Suprapubic skin (tissue), 4 donors: Measurements from ENCODE around the gene SYT13.

ENCODE experiments used
- CTCF ChIP-seq, 2 donors: fragments of 200-600 bp in 1 of 2; fragments of 450-650 bp in 1 of 2; sonication (generic) in 1 of 2; IDR thresholded peaks; one replicate each; pipeline ENCODE4 v1.5.1; 2016 to 2019; ENCODE audit warnings: antibody characterized with exemption in 2 of 2, mild to moderate bottlenecking in 1 of 2, moderate library complexity in 1 of 2
- EP300 ChIP-seq: sonication (generic); formaldehyde crosslinking; IDR thresholded peaks from one replicate; pipeline ENCODE4 v1.6.1; 2017; ENCODE audit warnings: antibody characterized with exemption
- POLR2A ChIP-seq, 2 donors: fragments of 450-650 bp; IDR thresholded peaks; one replicate each; pipeline ENCODE4 v1.6.1; 2017; ENCODE audit warnings: antibody characterized with exemption in 2 of 2, mild to moderate bottlenecking in 2 of 2, moderate library complexity in 2 of 2
- POLR2AphosphoS5 ChIP-seq, 3 donors: sonication (generic); formaldehyde crosslinking; IDR thresholded peaks; one replicate each; pipeline ENCODE4 v1.6.1; 2017; ENCODE audit warnings: antibody characterized with exemption in 3 of 3

DNA sequence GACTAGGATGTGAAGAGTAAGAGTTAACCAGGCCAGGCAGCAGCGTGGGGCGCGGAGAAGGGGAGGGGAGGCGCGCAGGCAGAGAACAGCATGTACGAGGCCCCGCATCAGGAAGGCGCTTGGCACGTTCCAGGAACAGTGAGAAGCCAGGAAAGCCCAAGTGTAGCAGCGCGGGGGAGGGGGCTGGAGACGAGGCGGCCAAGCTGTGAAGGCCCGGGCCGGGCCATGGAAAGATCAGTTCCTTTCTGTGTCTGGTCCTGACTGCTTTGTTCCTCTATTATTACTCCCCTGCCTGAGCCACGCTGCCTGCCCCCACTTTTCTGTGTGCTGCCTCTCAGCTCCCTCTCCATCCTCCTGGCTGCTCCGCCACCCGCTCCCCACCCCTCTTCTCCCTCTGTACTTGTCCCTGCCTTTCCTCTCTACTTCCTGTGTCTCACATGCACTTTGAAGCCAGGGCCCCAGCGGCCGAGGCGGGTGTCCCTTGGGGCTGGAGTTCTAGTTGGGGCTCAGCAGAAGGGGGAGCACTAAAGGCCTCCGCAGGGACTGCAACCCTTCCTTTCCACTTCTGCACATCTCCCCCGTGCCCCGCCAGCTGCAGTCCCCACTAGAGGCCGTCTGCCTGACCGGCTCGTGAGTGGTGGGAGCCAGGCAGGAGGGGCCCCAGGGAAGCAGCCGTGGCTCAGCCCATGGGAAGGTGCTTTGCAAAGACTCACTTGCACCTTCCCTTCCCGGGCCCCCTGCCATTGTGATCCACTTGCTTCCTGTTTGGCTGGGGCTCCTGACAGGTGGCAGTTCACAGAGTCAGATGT lies 76.0 kb downstream of the SYT13 start:
- TF ChIP-seq CTCF (IDR thresholded peaks at IDR 0.05) (no peak), EP300 (peak; percentile 72), POLR2AphosphoS5 (IDR thresholded peaks at IDR 0.05) (peak in 1 of 3 donors; percentile 48), POLR2A (IDR thresholded peaks at IDR 0.05) (no peak)
